HepG2 (cell line): ENCODE results near the gene GRAMD4. TPM values are rescaled to one million over a fixed set of nuclear protein-coding genes. Genes with fewer than 3 reads are reported as not detected.

Experiments
- ARID2 ChIP-seq: sonication (generic); formaldehyde crosslinking; IDR thresholded peaks from 2 replicates; pipeline ENCODE4 v1.8.1; 2022; ENCODE audit warnings: mild to moderate bottlenecking, missing genetic modification reagents, borderline replicate concordance
- GABPA ChIP-seq, 2 experiments: IDR thresholded peaks; 2 replicates each; pipeline ENCODE4 v1.6.1; 2011 to 2016; ENCODE audit warnings: low read depth in 2 of 2, low read length in 1 of 2, missing biosample characterization in 1 of 2, missing genetic modification characterization in 1 of 2
- GABPB1 ChIP-seq: IDR thresholded peaks from 2 replicates; pipeline ENCODE4 v1.6.1; 2016; ENCODE audit warnings: mild to moderate bottlenecking, missing genetic modification reagents, moderate library complexity, missing compliant biosample characterization
- ISX ChIP-seq: sonication (generic); formaldehyde crosslinking; conservative IDR thresholded peaks from 2 replicates; pipeline ENCODE4 v1.5.0; 2020; ENCODE audit warnings: missing genetic modification reagents
- MTF2 ChIP-seq: sonication (generic); formaldehyde crosslinking; IDR thresholded peaks from 2 replicates; pipeline ENCODE4 v1.5.0; 2020; ENCODE audit warnings: missing genetic modification reagents, borderline replicate concordance
- PRMT3 ChIP-seq: sonication (generic); formaldehyde crosslinking; IDR thresholded peaks from 2 replicates; pipeline ENCODE4 v1.8.1; 2022; ENCODE audit warnings: low read depth, mild to moderate bottlenecking, moderate library complexity, missing genetic modification reagents, borderline replicate concordance
- RFX1 ChIP-seq: fragments of 450-650 bp; IDR thresholded peaks from 2 replicates; pipeline ENCODE4 v1.6.1; 2017
- SIX4 ChIP-seq: sonication (generic); formaldehyde crosslinking; IDR thresholded peaks from 2 replicates; pipeline ENCODE4 v1.4.0; 2020; ENCODE audit warnings: missing genetic modification reagents
- SKI ChIP-seq: fragments of 450-650 bp; IDR thresholded peaks from one replicate; pipeline ENCODE4 v1.6.1; 2018; ENCODE audit warnings: mild to moderate bottlenecking; ENCODE audit not compliant: partially characterized antibody
- SNAI1 ChIP-seq: sonication (generic); formaldehyde crosslinking; IDR thresholded peaks from 2 replicates; pipeline ENCODE4 v1.5.0; 2020; ENCODE audit warnings: mild to moderate bottlenecking, missing genetic modification reagents, borderline replicate concordance
- SRF ChIP-seq: IDR thresholded peaks from 2 replicates; pipeline ENCODE4 v1.6.1; 2011; ENCODE audit warnings: mild to moderate bottlenecking, low read depth, low read length, moderate library complexity
- TP53 ChIP-seq: sonication (generic); formaldehyde crosslinking; conservative IDR thresholded peaks from 2 replicates; pipeline ENCODE4 v1.4.0; 2020; ENCODE audit warnings: missing genetic modification reagents
- ZNF292 ChIP-seq: sonication (generic); formaldehyde crosslinking; IDR thresholded peaks from 2 replicates; pipeline ENCODE4 v1.8.1; 2022; ENCODE audit warnings: mild to moderate bottlenecking, low read depth, missing genetic modification reagents, borderline replicate concordance
- ZNF331 ChIP-seq: sonication (generic); formaldehyde crosslinking; IDR thresholded peaks from 2 replicates; pipeline ENCODE4 v1.4.0; 2020; ENCODE audit warnings: missing genetic modification reagents
- ZNF569 ChIP-seq: sonication (generic); formaldehyde crosslinking; IDR thresholded peaks from 2 replicates; pipeline ENCODE4 v1.5.0; 2020; ENCODE audit warnings: mild to moderate bottlenecking, missing genetic modification reagents, moderate library complexity, borderline replicate concordance
- ZNF720 ChIP-seq: sonication (generic); formaldehyde crosslinking; IDR thresholded peaks from 2 replicates; pipeline ENCODE4 v1.4.0; 2020; ENCODE audit warnings: missing genetic modification reagents
- ZNF749 ChIP-seq: sonication (generic); formaldehyde crosslinking; IDR thresholded peaks from 2 replicates; pipeline ENCODE4 v1.8.0; 2022; ENCODE audit warnings: mild to moderate bottlenecking, missing genetic modification reagents, moderate library complexity, borderline replicate concordance
- ZNF761 ChIP-seq: sonication (generic); formaldehyde crosslinking; conservative IDR thresholded peaks from 2 replicates; pipeline ENCODE4 v1.4.0; 2020; ENCODE audit warnings: mild to moderate bottlenecking, missing genetic modification reagents
- ZNF782 ChIP-seq: sonication (generic); formaldehyde crosslinking; IDR thresholded peaks from 2 replicates; pipeline ENCODE4 v1.4.0; 2020; ENCODE audit warnings: missing genetic modification reagents, mild to moderate bottlenecking, borderline replicate concordance
- polyA plus RNA-seq, 8 experiments: library from polyadenylated mRNA; depleted of rRNA in 3 of 8; stranded (reverse) in 7 of 8; unstranded in 1 of 8; fragments of >200 nt; fragmentation: Illumina TruSeq in 4 of 8; extraction: Trizol in 4 of 8; gene quantifications; 2 replicates each; pipeline versions ENCODE4 v1.2.1 to v1.2.3, GENCODE V29; 2011 to 2016; ENCODE audit warnings: low read depth in 4 of 8, missing spikeins in 1 of 8, mixed read lengths in 1 of 8; ENCODE audit not compliant: insufficient read depth in 1 of 8
- total RNA-seq, 5 experiments: library from RNA; depleted of rRNA; stranded (reverse); fragments of >200 nt; fragmentation: Illumina TruSeq; extraction: Trizol; gene quantifications; 2 replicates each; pipeline ENCODE4 v1.2.3, GENCODE V29; 2016; ENCODE audit warnings: low read depth in 1 of 5
- TF ChIP-seq, protein P1 (sequence below): sonication (generic); formaldehyde crosslinking; IDR thresholded peaks from 2 replicates; pipeline ENCODE4 v1.4.0; 2020; ENCODE audit warnings: mild to moderate bottlenecking, missing genetic modification reagents
- TF ChIP-seq, protein P2 (sequence below), 2 experiments: sonication (generic) in 1 of 2; formaldehyde crosslinking in 1 of 2; IDR thresholded peaks; 2 replicates each; pipeline versions ENCODE4 v1.4.0 to v1.6.1; 2018 to 2020; ENCODE audit warnings: missing genetic modification reagents in 2 of 2, borderline replicate concordance in 1 of 2, low read depth in 1 of 2, mild to moderate bottlenecking in 1 of 2, missing biosample characterization in 1 of 2
- TF ChIP-seq, protein P3 (sequence below): sonication (generic); formaldehyde crosslinking; IDR thresholded peaks from 2 replicates; pipeline ENCODE4 v1.5.1; 2020; ENCODE audit warnings: mild to moderate bottlenecking, missing genetic modification reagents, moderate library complexity
- TF ChIP-seq, protein P4 (sequence below): sonication (generic); formaldehyde crosslinking; IDR thresholded peaks from 2 replicates; pipeline ENCODE4 v1.5.0; 2020; ENCODE audit warnings: mild to moderate bottlenecking, missing genetic modification reagents, borderline replicate concordance

Gene GRAMD4
- total and polyA plus RNA-seq, 2 of the 13 experiments (the other 11 are each of a cell fraction or from before 2014, with no cell fraction given), result 15.2 to 15.7 TPM

DNA sequence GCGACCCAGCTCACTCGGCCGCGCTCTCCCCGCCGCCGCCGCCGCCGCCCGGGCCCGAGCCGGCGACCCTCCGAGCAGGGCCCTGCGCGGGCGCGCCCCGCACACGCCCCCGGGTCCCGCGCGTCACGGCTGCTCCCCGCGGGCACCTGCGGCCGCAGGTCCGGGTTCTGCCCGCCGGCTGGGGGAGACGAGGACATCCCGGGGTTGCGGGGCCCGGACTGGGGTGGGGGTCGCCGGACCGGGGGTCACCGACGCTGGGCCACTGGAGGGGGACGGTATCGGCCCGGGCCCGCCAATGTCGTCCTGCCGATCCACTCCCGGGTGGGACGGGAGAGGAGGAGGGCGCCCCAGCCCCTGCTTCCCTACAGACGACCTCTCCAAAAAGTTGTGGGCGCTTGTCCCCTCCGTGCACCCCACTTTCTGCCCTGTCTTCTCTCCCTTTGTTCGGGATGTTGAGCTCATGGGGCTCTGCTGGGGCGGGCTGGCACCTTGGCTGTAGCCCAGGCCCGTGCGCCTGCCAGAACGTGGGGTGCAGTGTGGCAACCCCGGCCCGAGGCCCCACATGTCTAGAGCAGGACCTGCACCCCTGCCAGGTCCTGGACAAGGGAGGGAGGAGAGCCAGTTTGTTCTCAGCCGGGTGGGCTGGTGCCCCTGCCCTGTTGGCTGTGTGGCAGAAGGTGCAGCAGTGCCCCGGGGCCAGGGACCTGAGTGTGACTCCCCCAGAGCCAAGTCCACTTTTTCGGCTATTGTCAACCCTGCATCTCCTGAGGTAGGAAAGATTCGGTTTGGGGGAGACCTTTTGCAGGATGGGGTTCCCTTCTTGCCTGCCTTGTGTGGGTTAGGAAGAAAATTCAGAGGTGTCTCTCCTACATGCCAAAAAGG lies 42.6 kb upstream of the GRAMD4 start (continued):
- TF ChIP-seq PRMT3 (0 out of 2 replicates have a peak, but pooled peaks have one; percentile 52), ZNF761 (0 out of 2 replicates have a peak, but pooled peaks have one; percentile 2), ZNF782 (CRISPR knock-in tag) (no peak), SIX4 (CRISPR knock-in tag) (no peak), SNAI1 (CRISPR knock-in tag) (0 out of 2 replicates have a peak, but pooled peaks have one; percentile 34), SKI (no peak), ARID2 (0 out of 2 replicates have a peak, but pooled peaks have one; percentile 52), ISX (CRISPR knock-in tag) (no peak), TP53 (CRISPR knock-in tag) (no peak), MTF2 (CRISPR knock-in tag) (no peak), SRF (no peak), RFX1 (no peak), ZNF749 (0 out of 2 replicates have a peak, but pooled peaks have one; percentile 39), ZNF720 (CRISPR knock-in tag) (no peak), GABPA (IDR thresholded peaks at IDR 0.05; ENCODE audit: low read depth, low read length) (no peak), GABPA (CRISPR knock-in tag; IDR thresholded peaks at IDR 0.05; ENCODE audit: low read depth) (no peak), ZNF331 (CRISPR knock-in tag) (no peak), GABPB1 (CRISPR knock-in tag) (peak; percentile 30; the same call in 1 of the 2 replicates), ZNF569 (CRISPR knock-in tag) (no peak), ZNF292 (no peak)
- TF ChIP-seq, protein P1, sequence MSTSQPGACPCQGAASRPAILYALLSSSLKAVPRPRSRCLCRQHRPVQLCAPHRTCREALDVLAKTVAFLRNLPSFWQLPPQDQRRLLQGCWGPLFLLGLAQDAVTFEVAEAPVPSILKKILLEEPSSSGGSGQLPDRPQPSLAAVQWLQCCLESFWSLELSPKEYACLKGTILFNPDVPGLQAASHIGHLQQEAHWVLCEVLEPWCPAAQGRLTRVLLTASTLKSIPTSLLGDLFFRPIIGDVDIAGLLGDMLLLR (CRISPR knock-in tag), result 0 out of 2 replicates have a peak, but pooled peaks have one; percentile 37
- TF ChIP-seq, protein P2, sequence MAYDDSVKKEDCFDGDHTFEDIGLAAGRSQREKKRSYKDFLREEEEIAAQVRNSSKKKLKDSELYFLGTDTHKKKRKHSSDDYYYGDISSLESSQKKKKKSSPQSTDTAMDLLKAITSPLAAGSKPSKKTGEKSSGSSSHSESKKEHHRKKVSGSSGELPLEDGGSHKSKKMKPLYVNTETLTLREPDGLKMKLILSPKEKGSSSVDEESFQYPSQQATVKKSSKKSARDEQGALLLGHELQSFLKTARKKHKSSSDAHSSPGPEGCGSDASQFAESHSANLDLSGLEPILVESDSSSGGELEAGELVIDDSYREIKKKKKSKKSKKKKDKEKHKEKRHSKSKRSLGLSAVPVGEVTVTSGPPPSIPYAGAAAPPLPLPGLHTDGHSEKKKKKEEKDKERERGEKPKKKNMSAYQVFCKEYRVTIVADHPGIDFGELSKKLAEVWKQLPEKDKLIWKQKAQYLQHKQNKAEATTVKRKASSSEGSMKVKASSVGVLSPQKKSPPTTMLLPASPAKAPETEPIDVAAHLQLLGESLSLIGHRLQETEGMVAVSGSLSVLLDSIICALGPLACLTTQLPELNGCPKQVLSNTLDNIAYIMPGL (CRISPR knock-in tag; IDR thresholded peaks at IDR 0.05; ENCODE audit: borderline replicate concordance in 1 of 2, low read depth in 1 of 2), result no peak
- TF ChIP-seq, protein P3, sequence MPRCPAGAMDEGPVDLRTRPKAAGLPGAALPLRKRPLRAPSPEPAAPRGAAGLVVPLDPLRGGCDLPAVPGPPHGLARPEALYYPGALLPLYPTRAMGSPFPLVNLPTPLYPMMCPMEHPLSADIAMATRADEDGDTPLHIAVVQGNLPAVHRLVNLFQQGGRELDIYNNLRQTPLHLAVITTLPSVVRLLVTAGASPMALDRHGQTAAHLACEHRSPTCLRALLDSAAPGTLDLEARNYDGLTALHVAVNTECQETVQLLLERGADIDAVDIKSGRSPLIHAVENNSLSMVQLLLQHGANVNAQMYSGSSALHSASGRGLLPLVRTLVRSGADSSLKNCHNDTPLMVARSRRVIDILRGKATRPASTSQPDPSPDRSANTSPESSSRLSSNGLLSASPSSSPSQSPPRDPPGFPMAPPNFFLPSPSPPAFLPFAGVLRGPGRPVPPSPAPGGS (CRISPR knock-in tag), result no peak
- TF ChIP-seq, protein P4, sequence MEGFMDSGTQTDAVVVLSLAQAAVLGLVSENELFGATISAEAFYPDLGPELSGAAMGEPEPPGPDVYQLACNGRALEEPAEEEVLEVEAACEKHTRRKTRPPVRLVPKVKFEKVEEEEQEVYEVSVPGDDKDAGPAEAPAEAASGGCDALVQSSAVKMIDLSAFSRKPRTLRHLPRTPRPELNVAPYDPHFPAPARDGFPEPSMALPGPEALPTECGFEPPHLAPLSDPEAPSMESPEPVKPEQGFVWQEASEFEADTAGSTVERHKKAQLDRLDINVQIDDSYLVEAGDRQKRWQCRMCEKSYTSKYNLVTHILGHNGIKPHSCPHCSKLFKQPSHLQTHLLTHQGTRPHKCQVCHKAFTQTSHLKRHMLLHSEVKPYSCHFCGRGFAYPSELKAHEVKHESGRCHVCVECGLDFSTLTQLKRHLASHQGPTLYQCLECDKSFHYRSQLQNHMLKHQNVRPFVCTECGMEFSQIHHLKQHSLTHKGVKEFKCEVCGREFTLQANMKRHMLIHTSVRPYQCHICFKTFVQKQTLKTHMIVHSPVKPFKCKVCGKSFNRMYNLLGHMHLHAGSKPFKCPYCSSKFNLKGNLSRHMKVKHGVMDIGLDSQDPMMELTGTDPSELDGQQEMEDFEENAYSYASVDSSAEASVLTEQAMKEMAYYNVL (CRISPR knock-in tag), result 0 out of 2 replicates have a peak, but pooled peaks have one; percentile 17
